Smooth muscle cell (in vitro differentiated cells): ENCODE results near the gene CDH22. TPM values are rescaled to one million over a fixed set of nuclear protein-coding genes. Genes with fewer than 3 reads are reported as not detected.

Source experiments
- DNase-seq: peaks from one replicate; lab custom pipeline; 2025; ENCODE audit not compliant: unreplicated experiment; lab: John Stamatoyannopoulos, UW
- H2AFZ ChIP-seq: fragments of 200-600 bp; sonication (generic); 2 replicates; pipeline ENCODE4 v1.6.0; 2016; ENCODE audit warnings: antibody characterized with exemption, low read depth, mild to moderate bottlenecking
- H3F3A ChIP-seq: fragments of 200-600 bp; sonication (generic); 2 replicates; pipeline ENCODE4 v1.6.0; 2017; ENCODE audit warnings: antibody characterized with exemption, low read depth
- H3K27ac ChIP-seq: fragments of 200-600 bp; sonication (generic); 2 replicates; pipeline ENCODE4 v1.5.1; 2016; ENCODE audit warnings: low read depth, mild to moderate bottlenecking
- H3K27me3 ChIP-seq: fragments of 200-600 bp; sonication (generic); 2 replicates; pipeline ENCODE4 v1.6.1; 2016; ENCODE audit warnings: low read depth, mild to moderate bottlenecking
- H3K36me3 ChIP-seq: fragments of 200-600 bp; sonication (generic); 2 replicates; pipeline ENCODE4 v1.5.1; 2016; ENCODE audit warnings: low read depth
- H3K4me1 ChIP-seq: fragments of 200-600 bp; sonication (generic); 2 replicates; pipeline ENCODE4 v1.5.1; 2016; ENCODE audit warnings: low read depth
- H3K4me2 ChIP-seq: fragments of 200-600 bp; sonication (generic); 2 replicates; pipeline ENCODE4 v1.6.0; 2016; ENCODE audit warnings: mild to moderate bottlenecking
- H3K4me3 ChIP-seq: fragments of 200-600 bp; sonication (generic); 2 replicates; pipeline ENCODE4 v1.5.1; 2016; ENCODE audit warnings: mild to moderate bottlenecking
- H3K79me2 ChIP-seq: fragments of 200-600 bp; sonication (generic); 2 replicates; pipeline ENCODE4 v1.6.0; 2016; ENCODE audit warnings: low read depth, mild to moderate bottlenecking
- H3K9ac ChIP-seq: fragments of 200-600 bp; sonication (generic); 2 replicates; pipeline ENCODE4 v1.6.0; 2016; ENCODE audit warnings: low read depth
- H3K9me3 ChIP-seq: fragments of 200-600 bp; sonication (generic); replicated peaks from 2 replicates; pipeline ENCODE4 v1.5.1; 2016; ENCODE audit warnings: low read depth
- H4K20me1 ChIP-seq: fragments of 200-600 bp; sonication (generic); 2 replicates; pipeline ENCODE4 v1.6.0; 2016; ENCODE audit warnings: low read depth
- WGBS: methylation state at CpG from one replicate; pipeline ENCODE4 v1.1.7; 2016; ENCODE audit warnings: low lambda C conversion rate; 5-methylcytosine and 5-hydroxymethylcytosine counted together
- polyA plus RNA-seq: library from polyadenylated mRNA; unstranded; fragments of >200 nt; fragmentation: Nextera tagmentation; extraction: Ambion mirVana; gene quantifications from 2 replicates; pipeline ENCODE4 v1.2.1, GENCODE V29; 2016
- total RNA-seq: library from RNA; depleted of rRNA; stranded (reverse); fragments of >200 nt; gene quantifications from 2 replicates; pipeline ENCODE4 v1.2.3, GENCODE V29; 2014
- TF ChIP-seq, protein P1 (sequence below): fragments of 200-600 bp; sonication (generic); IDR thresholded peaks from 2 replicates; pipeline ENCODE4 v1.5.1; 2017; ENCODE audit warnings: borderline replicate concordance, mild to moderate bottlenecking, antibody characterized with exemption; ENCODE audit not compliant: insufficient read depth, poor library complexity, severe bottlenecking

CDH22 gene
- total and polyA plus RNA-seq, 2 experiments from 2014 or later, result not detected

DNA sequence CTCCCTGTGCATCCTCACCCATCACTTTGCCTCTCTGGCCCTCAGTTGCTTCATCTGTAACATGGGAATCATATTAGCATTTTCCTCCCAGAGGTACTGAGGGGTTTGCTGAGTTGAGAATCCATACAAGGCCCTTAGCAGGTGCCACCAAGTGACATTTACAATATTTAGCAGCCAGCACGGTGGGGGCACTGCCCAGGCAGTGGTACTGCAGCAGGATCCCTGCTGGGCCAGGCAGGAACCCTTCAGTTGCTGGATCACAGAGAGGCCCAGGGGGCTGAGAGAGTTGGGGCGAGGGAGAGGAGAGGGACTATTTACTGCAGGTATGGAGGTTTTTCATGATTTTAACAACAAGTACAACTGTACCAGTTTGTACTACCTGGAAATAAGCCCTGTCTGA lies 65.9 kb downstream of the CDH22 start:
- H3K27ac ChIP-seq, result no peak overlapping the region
- H3K4me1 ChIP-seq, result no peaks in the 10 kb centered on the region
- no peaks in the 10 kb centered on the region for H3K36me3 ChIP-seq
- DNase-seq, result no peak
- H3K4me2 ChIP-seq, result no peak overlapping the region
- WGBS, result 65% methylated on average over 2 of the region's 2 CpGs
- no peaks in the 10 kb centered on the region for H3F3A ChIP-seq
- TF ChIP-seq, protein P1, sequence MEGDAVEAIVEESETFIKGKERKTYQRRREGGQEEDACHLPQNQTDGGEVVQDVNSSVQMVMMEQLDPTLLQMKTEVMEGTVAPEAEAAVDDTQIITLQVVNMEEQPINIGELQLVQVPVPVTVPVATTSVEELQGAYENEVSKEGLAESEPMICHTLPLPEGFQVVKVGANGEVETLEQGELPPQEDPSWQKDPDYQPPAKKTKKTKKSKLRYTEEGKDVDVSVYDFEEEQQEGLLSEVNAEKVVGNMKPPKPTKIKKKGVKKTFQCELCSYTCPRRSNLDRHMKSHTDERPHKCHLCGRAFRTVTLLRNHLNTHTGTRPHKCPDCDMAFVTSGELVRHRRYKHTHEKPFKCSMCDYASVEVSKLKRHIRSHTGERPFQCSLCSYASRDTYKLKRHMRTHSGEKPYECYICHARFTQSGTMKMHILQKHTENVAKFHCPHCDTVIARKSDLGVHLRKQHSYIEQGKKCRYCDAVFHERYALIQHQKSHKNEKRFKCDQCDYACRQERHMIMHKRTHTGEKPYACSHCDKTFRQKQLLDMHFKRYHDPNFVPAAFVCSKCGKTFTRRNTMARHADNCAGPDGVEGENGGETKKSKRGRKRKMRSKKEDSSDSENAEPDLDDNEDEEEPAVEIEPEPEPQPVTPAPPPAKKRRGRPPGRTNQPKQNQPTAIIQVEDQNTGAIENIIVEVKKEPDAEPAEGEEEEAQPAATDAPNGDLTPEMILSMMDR, result no peak
- H3K4me3 ChIP-seq, result no peak overlapping the region
- no peaks in the 10 kb centered on the region for H4K20me1 ChIP-seq
- H3K9me3 ChIP-seq, result no peaks in the 10 kb centered on the region
- no peaks in the 10 kb centered on the region for H3K79me2 ChIP-seq
- H3K9ac ChIP-seq, result no peak overlapping the region
- peaks cover 22% of the 10 kb centered on the region for H3K27me3 ChIP-seq
- no peak overlapping the region for H2AFZ ChIP-seq

DNA sequence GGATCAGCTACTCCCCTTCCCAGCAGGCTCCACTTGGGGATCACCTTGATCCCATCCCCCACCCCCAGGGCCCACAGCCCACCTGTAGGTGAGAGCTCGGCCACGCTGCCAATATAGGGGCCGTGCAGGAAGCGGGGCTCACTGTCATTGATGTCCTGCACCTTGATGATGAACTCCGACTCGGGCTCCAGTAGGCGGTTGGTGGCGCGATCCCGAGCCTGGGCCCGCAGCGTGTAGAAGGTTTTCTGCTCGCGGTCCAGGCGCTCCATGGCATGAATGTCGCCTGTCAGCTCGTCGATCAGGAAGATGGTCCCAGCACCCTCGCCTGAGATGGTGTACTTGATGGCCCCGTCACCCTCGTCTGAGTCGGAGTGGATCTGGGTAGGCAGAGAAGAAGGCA lies 67.4 kb downstream of the CDH22 start:
- Histone ChIP-seq H3K27ac (no peak overlapping the region), H2AFZ (no peak overlapping the region), H3K79me2 (no peaks in the 10 kb centered on the region), H3K36me3 (no peaks in the 10 kb centered on the region), H3F3A (no peaks in the 10 kb centered on the region), H3K27me3 (peaks cover 10% of the 10 kb centered on the region), H3K4me2 (no peak overlapping the region), H3K9ac (no peak overlapping the region), H3K4me3 (no peak overlapping the region), H3K4me1 (no peaks in the 10 kb centered on the region), H4K20me1 (no peaks in the 10 kb centered on the region), H3K9me3 (no peaks in the 10 kb centered on the region)
- 88% methylated on average over 22 of the region's 22 CpGs for WGBS
- no peak for DNase-seq
- TF ChIP-seq, protein P1, result no peak

DNA sequence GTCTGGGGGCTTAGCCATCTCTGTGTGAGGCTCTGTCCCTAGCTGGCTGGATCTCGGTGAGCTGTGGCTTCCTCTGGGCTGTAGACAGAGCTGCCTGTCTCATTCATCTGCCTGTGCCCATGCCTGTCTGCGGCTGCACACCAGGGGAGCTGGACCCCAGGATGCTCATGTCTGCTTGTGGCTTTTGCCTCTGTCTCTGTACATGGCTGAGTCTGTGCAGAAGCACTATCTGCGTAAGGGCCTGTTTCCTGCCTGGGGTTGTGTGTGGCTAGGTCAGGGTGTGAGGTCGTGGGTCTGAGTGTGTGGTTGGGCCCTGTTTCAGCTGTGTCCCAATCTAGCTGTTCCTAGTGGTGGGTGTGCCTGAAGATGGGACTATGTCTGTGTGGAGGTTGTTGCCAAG lies 68.2 kb downstream of the CDH22 start:
- H3K4me2 ChIP-seq, result no peak overlapping the region
- 74% methylated on average over 4 of the region's 4 CpGs for WGBS

DNA sequence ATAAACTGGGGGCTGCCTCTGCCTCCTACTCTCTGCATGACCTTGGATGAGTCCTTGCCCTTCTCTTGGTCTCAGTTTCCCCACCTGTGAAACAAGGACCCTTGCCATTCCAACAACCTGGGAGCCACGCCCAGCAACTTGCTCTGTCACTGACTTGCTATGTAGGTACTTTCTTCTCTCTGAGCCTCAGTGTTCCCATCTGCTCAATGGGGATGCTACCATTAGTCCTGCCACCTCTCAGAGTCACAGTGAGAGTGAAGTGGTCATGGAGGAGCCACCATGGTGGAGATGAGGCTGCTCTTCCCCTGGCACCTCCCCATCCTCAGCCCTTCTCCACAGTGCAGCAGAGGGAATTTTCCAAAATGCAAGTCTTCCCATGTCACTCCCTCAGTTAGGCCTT lies 70.6 kb downstream of the CDH22 start:
- Histone ChIP-seq H3K9ac (no peak overlapping the region), H3K4me1 (no peaks in the 10 kb centered on the region), H3K79me2 (no peaks in the 10 kb centered on the region), H3K27ac (no peak overlapping the region), H3K4me2 (no peak overlapping the region), H3K36me3 (no peaks in the 10 kb centered on the region), H3K4me3 (no peak overlapping the region), H3F3A (no peaks in the 10 kb centered on the region), H3K9me3 (no peaks in the 10 kb centered on the region), H4K20me1 (no peaks in the 10 kb centered on the region), H2AFZ (no peak overlapping the region), H3K27me3 (peaks cover 21% of the 10 kb centered on the region)
- TF ChIP-seq, protein P1, result no peak
- no peak for DNase-seq
- WGBS, result 69% methylated on average over 1 of the region's 1 CpG

More for the DNA sequence above, 68.2 kb downstream of the CDH22 start:
- H3K27ac ChIP-seq, result no peak overlapping the region
- H3K4me3 ChIP-seq, result no peak overlapping the region
- H3K79me2 ChIP-seq, result no peaks in the 10 kb centered on the region
- H3K9ac ChIP-seq, result no peak overlapping the region
- no peak overlapping the region for H2AFZ ChIP-seq
- no peak for DNase-seq
- no peaks in the 10 kb centered on the region for H3K36me3 ChIP-seq
- H4K20me1 ChIP-seq, result no peaks in the 10 kb centered on the region
- H3K9me3 ChIP-seq, result no peaks in the 10 kb centered on the region
- no peaks in the 10 kb centered on the region for H3F3A ChIP-seq
- no peaks in the 10 kb centered on the region for H3K4me1 ChIP-seq
- peaks cover 18% of the 10 kb centered on the region for H3K27me3 ChIP-seq
- TF ChIP-seq, protein P1, result no peak
